ENCODE measurements around the gene TBX19.

Gene TBX19

GRCh38 chr1:168362991-168363390 is 82.3 kb downstream of the TBX19 start:
- DNase-seq, result peak; percentile 78
